Uterus (tissue), 2 donors: Measurements from ENCODE around the gene SPDYE6.

ENCODE experiments used
- POLR2A ChIP-seq, 2 donors: fragments of 450-650 bp; IDR thresholded peaks; one replicate each; pipeline ENCODE4 v1.6.1; 2016; ENCODE audit warnings: antibody characterized with exemption in 2 of 2, mild to moderate bottlenecking in 1 of 2, moderate library complexity in 1 of 2
- TF ChIP-seq, protein P1 (sequence below), 4 experiments: fragments of 200-600 bp in 2 of 4; fragments of 450-650 bp in 2 of 4; sonication (generic) in 2 of 4; IDR thresholded peaks; one replicate each; pipeline ENCODE4 v1.5.1; 2016 to 2019; ENCODE audit warnings: antibody characterized with exemption in 4 of 4, mild to moderate bottlenecking in 2 of 4, moderate library complexity in 1 of 4

- TF ChIP-seq, protein P1, sequence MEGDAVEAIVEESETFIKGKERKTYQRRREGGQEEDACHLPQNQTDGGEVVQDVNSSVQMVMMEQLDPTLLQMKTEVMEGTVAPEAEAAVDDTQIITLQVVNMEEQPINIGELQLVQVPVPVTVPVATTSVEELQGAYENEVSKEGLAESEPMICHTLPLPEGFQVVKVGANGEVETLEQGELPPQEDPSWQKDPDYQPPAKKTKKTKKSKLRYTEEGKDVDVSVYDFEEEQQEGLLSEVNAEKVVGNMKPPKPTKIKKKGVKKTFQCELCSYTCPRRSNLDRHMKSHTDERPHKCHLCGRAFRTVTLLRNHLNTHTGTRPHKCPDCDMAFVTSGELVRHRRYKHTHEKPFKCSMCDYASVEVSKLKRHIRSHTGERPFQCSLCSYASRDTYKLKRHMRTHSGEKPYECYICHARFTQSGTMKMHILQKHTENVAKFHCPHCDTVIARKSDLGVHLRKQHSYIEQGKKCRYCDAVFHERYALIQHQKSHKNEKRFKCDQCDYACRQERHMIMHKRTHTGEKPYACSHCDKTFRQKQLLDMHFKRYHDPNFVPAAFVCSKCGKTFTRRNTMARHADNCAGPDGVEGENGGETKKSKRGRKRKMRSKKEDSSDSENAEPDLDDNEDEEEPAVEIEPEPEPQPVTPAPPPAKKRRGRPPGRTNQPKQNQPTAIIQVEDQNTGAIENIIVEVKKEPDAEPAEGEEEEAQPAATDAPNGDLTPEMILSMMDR (IDR thresholded peaks at IDR 0.05): no peak
- TF ChIP-seq POLR2A (IDR thresholded peaks at IDR 0.05): no peak
Observed at GRCh38 chr7:102323914-102324195, 32.4 kb downstream of the SPDYE6 start.
